Activated CD4-positive, alpha-beta memory T cell treated with anti-CD3 and anti-CD28 coated beads, Interleukin-2, amount 10 ng/mL, durations not matched to agents 7 days and 5 days (primary cell): ENCODE results near the gene FBXL16. TPM values are rescaled to one million over a fixed set of nuclear protein-coding genes. Genes with fewer than 3 reads are reported as not detected.

Experiments used
- CTCF ChIA-PET: fragments of 350-600 bp; sonication (Branson Sonifier 250); formaldehyde crosslinking; loops from one replicate; lab custom pipeline; 2021; ENCODE audit warnings: antibody characterized with exemption, inconsistent platforms; lab: Charles Lee
- POLR2A ChIA-PET: fragments of 350-600 bp; sonication (Branson Sonifier 250); formaldehyde crosslinking; loops from one replicate; lab custom pipeline; 2021; ENCODE audit warnings: antibody characterized with exemption; lab: Charles Lee
- DNase-seq: peaks from one replicate; pipeline ENCODE4 v3.0.0-alpha.2; 2020
- H3K27ac Mint-ChIP-seq: one replicate; pipeline ENCODE4 v1.8.0; 2021; ENCODE audit warnings: mild to moderate bottlenecking, mixed read lengths
- H3K27me3 Mint-ChIP-seq: one replicate; pipeline ENCODE4 v1.8.0; 2021; ENCODE audit warnings: mixed read lengths
- H3K36me3 Mint-ChIP-seq: one replicate; pipeline ENCODE4 v1.8.0; 2021; ENCODE audit warnings: low read depth, mixed read lengths
- H3K4me1 Mint-ChIP-seq: one replicate; pipeline ENCODE4 v1.8.0; 2021; ENCODE audit warnings: mixed read lengths
- H3K4me3 Mint-ChIP-seq: one replicate; pipeline ENCODE4 v1.8.0; 2021; ENCODE audit warnings: mild to moderate bottlenecking, mixed read lengths
- H3K9me3 Mint-ChIP-seq: one replicate; pipeline ENCODE4 v1.8.0; 2021; ENCODE audit warnings: mixed read lengths
- total RNA-seq, 2 experiments: library from RNA; stranded (reverse); gene quantifications; one replicate each; pipeline ENCODE4 v1.2.3, GENCODE V29; 2021

Gene FBXL16
- total RNA-seq, 2 experiments from 2014 or later = 30.9 to 34.6 TPM

DNA sequence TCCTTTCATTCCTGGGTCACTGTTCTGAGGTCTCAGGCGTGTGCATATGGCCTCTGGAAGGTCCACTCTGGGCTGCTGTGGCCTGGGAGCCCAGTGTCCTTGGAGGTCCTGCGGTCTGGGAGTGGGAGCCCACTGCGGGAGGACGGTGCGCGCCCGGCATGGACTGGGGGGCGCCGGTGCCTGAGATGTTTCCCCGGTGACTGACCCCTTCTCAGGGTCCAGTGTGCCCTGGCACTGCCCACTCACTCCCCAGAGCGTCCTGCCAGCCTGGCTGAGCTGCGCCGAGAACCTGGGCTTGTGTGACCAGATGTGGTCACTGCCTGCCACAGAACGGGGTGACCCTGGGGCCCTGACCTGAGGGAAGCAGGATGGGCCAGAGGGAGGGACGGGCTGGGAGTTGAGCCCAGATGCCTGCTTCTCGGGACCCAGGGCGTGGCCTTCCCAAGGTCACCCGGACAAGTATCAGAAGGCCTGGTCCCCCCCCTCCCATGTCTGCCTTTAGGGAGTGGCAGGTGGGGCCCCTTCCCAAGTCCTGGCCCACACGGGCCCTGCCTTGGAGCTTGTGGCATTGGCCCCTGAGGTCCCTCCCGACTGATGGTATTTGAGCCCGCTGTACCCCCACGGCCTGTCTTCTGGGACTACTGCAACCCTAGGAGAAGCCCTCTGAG lies 31.3 kb downstream of the FBXL16 start:
- H3K27me3 Mint-ChIP-seq = no peaks in the 10 kb centered on the region
- no peak overlapping the region for H3K27ac Mint-ChIP-seq
- peaks cover 21% of the 10 kb centered on the region for H3K4me1 Mint-ChIP-seq
- ChIA-PET CTCF (no interaction called here), POLR2A (interaction anchor here (1.7 to 2.6 kb wide), 3 partner anchors 9 to 25 kb away, joined by 5 to 9 read pairs (median 6); partner anchors contain the start of genes JMJD8 and WDR90)
- H3K9me3 Mint-ChIP-seq = no peaks in the 10 kb centered on the region
- H3K36me3 Mint-ChIP-seq = peaks cover 14% of the 10 kb centered on the region
- no peak overlapping the region for H3K4me3 Mint-ChIP-seq
- DNase-seq = no peak

DNA sequence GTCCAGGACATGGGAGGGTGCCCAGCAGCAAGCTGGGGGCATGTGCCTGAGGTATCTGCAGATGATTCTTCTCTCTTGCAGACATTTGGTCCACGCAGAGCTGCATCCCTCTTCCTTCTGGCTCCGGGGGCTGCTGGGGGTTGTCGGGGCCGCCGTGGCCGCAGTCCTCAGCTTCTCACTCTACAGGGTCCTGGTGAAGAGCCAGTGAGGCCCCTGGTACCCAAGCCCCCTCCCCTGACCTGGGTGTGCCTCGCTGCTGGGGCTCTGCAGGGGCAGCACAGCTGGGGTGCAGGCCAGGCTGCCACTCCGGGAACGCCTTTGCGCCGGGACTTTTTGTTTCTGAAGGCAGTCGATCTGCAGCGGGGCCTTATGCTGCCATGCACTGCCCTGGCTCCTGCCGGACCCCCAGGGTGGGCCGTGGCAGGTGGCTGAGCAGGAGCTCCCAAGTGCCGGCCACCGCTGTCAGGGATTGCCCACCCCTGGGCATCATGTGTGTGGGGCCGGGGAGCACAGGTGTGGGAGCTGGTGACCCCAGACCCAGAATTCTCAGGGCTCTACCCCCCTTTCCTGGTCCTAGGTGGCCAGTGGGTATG lies 32.1 kb downstream of the FBXL16 start:
- Mint-ChIP-seq H3K9me3 (no peaks in the 10 kb centered on the region), H3K27ac (no peak overlapping the region), H3K27me3 (no peaks in the 10 kb centered on the region), H3K4me1 (peaks cover 20% of the 10 kb centered on the region), H3K36me3 (peaks cover 14% of the 10 kb centered on the region), H3K4me3 (no peak overlapping the region)
- ChIA-PET CTCF (no interaction called here), POLR2A (interaction anchor here (0.6 to 1.3 kb wide), 3 partner anchors 10 to 37 kb away, joined by 3 to 4 read pairs (median 4); partner anchors contain the start of genes JMJD8 and METTL26)
- DNase-seq = no peak

DNA sequence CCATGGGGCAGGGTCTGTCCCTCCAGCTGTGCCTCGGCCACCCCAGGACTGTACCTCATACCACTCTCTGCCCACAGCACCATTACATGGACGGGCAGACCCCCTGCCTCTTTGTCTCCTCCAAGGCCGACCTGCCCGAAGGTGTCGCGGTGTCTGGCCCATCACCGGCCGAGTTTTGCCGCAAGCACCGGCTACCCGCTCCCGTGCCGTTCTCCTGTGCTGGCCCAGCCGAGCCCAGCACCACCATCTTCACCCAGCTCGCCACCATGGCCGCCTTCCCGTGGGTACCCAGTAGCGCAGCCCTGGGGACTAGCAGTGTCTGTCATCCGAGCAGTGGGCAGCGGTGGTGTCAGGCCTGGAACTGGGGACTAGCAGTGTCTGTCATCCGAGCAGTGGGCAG lies 32.8 kb downstream of the FBXL16 start:
- no peak for DNase-seq
- no peak overlapping the region for H3K4me3 Mint-ChIP-seq
- no peak overlapping the region for H3K27ac Mint-ChIP-seq
- no peaks in the 10 kb centered on the region for H3K9me3 Mint-ChIP-seq
- H3K4me1 Mint-ChIP-seq = peaks cover 20% of the 10 kb centered on the region
- POLR2A ChIA-PET = interaction anchor here (0.6 to 1.3 kb wide), 4 partner anchors 9 to 37 kb away, joined by 3 to 4 read pairs (median 4); partner anchors contain the start of genes JMJD8 and METTL26
- H3K27me3 Mint-ChIP-seq = no peaks in the 10 kb centered on the region
- CTCF ChIA-PET = no interaction called here
- H3K36me3 Mint-ChIP-seq = peaks cover 14% of the 10 kb centered on the region

- Mint-ChIP-seq H3K9me3 (no peaks in the 10 kb centered on the region), H3K27ac (no peak overlapping the region), H3K27me3 (no peaks in the 10 kb centered on the region), H3K4me1 (peaks cover 23% of the 10 kb centered on the region), H3K4me3 (no peak overlapping the region), H3K36me3 (peaks cover 14% of the 10 kb centered on the region)
- no peak for DNase-seq
- POLR2A ChIA-PET = interaction anchor here (1.2 kb wide), 1 partner anchor 12 kb away, joined by 3 read pairs; the partner anchor contains the start of gene JMJD8
- CTCF ChIA-PET = no interaction called here
These were observed 33.2 kb downstream of the FBXL16 start for GRCh38 chr16:672371-672770.

- H3K27ac Mint-ChIP-seq = no peak overlapping the region
- CTCF ChIA-PET = no interaction called here
These were observed 34.1 kb downstream of the FBXL16 start for GRCh38 chr16:671353-672131.

GRCh38 chr16:670485-671352 lies 34.9 kb downstream of the FBXL16 start:
- CTCF ChIA-PET = no interaction called here

More at GRCh38 chr16:671353-672131, 34.1 kb downstream of the FBXL16 start:
- peaks cover 14% of the 10 kb centered on the region for H3K36me3 Mint-ChIP-seq
- POLR2A ChIA-PET = interaction anchor here (1.2 to 5.2 kb wide), 2 partner anchors 8 to 13 kb away, joined by 3 to 25 read pairs; partner anchors contain the start of genes JMJD8 and STUB1
- H3K4me1 Mint-ChIP-seq = peaks cover 17% of the 10 kb centered on the region
- peak overlapping the region; percentile 13 for H3K4me3 Mint-ChIP-seq
- H3K9me3 Mint-ChIP-seq = no peaks in the 10 kb centered on the region
- DNase-seq = no peak
- no peaks in the 10 kb centered on the region for H3K27me3 Mint-ChIP-seq

DNA sequence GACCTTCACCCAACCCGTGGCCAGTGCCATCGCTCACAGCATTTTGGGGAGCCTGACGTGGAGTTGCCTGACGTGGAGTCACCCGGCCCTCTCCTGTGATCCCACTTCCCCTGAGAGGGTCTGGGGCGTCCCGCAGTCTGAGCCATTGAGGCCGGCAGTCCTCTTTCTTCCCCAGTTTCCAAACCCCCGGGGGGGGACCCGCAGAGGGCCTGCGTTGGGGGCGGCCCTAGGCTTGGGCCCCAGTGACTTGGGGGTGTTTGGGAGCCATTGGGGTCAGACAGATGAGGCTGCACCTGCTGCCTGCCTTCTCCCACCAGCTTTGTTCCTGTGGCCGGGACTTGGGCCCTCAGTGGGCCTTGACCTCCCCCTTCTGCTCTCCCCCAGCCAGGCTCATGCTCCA lies 35.9 kb downstream of the FBXL16 start:
- CTCF ChIA-PET = no interaction called here
- Mint-ChIP-seq H3K9me3 (no peaks in the 10 kb centered on the region), H3K4me1 (peaks cover 12% of the 10 kb centered on the region), H3K27ac (no peak overlapping the region), H3K4me3 (peak overlapping the region; percentile 46), H3K27me3 (no peaks in the 10 kb centered on the region), H3K36me3 (peaks cover 14% of the 10 kb centered on the region)
- no peak for DNase-seq
- POLR2A ChIA-PET = interaction anchor here (2.9 to 5.2 kb wide), 2 partner anchors 10 to 20 kb away, joined by 12 to 25 read pairs; partner anchors contain the start of genes STUB1 and WDR90

More at GRCh38 chr16:670485-671352, 34.9 kb downstream of the FBXL16 start:
- no peaks in the 10 kb centered on the region for H3K27me3 Mint-ChIP-seq
- H3K27ac Mint-ChIP-seq = no peak overlapping the region
- peak overlapping the region; percentile 13 for H3K4me3 Mint-ChIP-seq
- DNase-seq = no peak
- peaks cover 17% of the 10 kb centered on the region for H3K4me1 Mint-ChIP-seq
- H3K36me3 Mint-ChIP-seq = peaks cover 14% of the 10 kb centered on the region
- POLR2A ChIA-PET = interaction anchor here (2.9 to 5.2 kb wide), 2 partner anchors 9 to 21 kb away, joined by 12 to 25 read pairs; partner anchors contain the start of genes STUB1 and WDR90
- no peaks in the 10 kb centered on the region for H3K9me3 Mint-ChIP-seq

DNA sequence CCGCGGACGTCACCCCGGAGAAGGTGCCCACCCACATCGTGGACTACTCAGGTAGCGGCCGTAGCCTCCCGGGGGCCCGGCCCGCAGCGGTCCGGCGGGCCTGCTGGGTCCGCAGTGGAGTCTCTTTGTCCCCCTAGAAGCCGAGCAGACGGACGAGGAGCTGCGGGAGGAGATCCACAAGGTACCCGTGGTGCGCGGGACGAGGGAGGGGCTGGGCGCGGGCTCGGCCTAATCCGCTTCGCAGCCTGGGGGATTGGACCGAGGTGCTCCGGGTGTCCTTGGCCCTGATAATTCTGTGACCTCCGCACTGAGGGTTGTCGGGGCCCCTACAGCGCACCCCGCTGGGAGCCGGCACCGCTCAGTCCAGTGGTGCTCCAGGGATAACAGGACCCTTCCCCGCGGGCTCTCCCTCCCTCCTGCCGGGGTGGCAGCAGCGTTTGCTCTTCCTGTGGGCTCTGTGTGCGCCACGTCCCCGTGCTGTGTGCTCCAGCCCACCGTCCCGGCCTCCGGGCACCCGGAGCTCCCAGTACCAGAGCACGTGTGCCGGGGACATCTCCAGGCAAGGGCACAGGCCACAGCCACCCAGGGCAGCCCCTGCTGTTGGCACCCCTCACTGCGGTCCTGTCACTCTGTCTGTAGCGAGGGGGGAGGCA lies 37.0 kb downstream of the FBXL16 start:
- peak overlapping the region; percentile 77 for H3K4me3 Mint-ChIP-seq
- peaks cover 12% of the 10 kb centered on the region for H3K4me1 Mint-ChIP-seq
- H3K9me3 Mint-ChIP-seq = no peaks in the 10 kb centered on the region
- H3K36me3 Mint-ChIP-seq = peaks cover 15% of the 10 kb centered on the region
- H3K27me3 Mint-ChIP-seq = no peaks in the 10 kb centered on the region
- H3K27ac Mint-ChIP-seq = peak overlapping the region; percentile 63
- no peak for DNase-seq
- ChIA-PET CTCF (interaction anchor here (1.2 to 1.8 kb wide), 6 partner anchors 7 to 141 kb away, joined by 3 to 8 read pairs (median 4); partner anchors contain the start of genes CAPN15, RHBDL1 and STUB1), POLR2A (interaction anchor here (1.4 to 5.2 kb wide), 7 partner anchors 11 to 39 kb away, joined by 4 to 25 read pairs (median 6); partner anchors contain the start of genes STUB1, WDR24 and WDR90)

DNA sequence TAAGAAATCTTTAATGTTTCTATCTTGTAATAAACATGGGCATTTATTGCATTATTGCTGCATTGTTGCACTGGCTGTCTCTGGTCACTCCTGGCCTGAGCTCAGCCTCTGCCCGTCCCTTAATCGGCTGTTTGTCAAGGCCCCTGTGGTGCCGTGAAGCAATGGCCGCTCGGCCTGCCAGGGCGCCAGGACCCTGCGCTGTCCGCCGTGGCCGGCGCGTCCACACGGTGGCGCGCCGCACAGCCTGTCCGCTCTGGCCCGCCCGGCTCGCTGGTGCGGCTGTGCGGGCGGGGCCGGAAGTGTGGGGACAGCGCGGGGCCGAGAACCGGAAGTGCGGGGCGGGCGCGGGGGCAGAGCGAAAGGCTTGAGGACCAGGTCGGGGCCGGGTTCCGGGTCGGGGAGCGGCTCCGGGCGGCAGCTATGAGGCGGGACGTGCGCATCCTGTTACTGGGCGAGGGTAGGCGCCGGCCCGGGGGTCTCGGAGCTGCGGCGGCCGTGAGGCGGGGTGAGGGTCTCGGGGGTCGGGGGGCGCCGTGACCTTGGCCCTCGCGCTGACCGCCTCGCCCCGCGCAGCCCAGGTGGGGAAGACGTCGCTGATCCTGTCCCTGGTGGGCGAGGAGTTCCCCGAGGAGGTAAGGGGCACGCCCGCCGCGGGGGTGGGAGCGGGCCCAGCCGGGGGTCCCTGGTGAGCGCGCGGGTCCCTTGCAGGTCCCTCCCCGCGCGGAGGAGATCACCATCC lies 37.7 kb downstream of the FBXL16 start, which contains the start of gene RHOT2:
RHOT2 (plus strand) TSS at position 353 of the 739 bp plus-strand sequence; CDS start at position 421, 68 bp downstream.
- Mint-ChIP-seq H3K4me1 (peaks cover 12% of the 10 kb centered on the region), H3K27ac (peak within 1 kb of the TSS; percentile 78), H3K4me3 (peak within 1 kb of the TSS; percentile 77), H3K27me3 (no peaks in the 10 kb centered on the region), H3K9me3 (no peaks in the 10 kb centered on the region), H3K36me3 (peaks cover 17% of the 10 kb centered on the region)
- CTCF ChIA-PET = interaction anchor here (0.7 to 1.8 kb wide), 9 partner anchors 8 to 141 kb away, joined by 3 to 8 read pairs (median 4); partner anchors contain the start of genes CAPN15, RHBDL1, STUB1 and WDR90
- peak; percentile 94 for DNase-seq
- POLR2A ChIA-PET = interaction anchor here (0.8 to 5.2 kb wide), 10 partner anchors 8 to 89 kb away, joined by 3 to 25 read pairs (median 5); partner anchors contain the start of genes STUB1, WDR24 and WDR90

DNA sequence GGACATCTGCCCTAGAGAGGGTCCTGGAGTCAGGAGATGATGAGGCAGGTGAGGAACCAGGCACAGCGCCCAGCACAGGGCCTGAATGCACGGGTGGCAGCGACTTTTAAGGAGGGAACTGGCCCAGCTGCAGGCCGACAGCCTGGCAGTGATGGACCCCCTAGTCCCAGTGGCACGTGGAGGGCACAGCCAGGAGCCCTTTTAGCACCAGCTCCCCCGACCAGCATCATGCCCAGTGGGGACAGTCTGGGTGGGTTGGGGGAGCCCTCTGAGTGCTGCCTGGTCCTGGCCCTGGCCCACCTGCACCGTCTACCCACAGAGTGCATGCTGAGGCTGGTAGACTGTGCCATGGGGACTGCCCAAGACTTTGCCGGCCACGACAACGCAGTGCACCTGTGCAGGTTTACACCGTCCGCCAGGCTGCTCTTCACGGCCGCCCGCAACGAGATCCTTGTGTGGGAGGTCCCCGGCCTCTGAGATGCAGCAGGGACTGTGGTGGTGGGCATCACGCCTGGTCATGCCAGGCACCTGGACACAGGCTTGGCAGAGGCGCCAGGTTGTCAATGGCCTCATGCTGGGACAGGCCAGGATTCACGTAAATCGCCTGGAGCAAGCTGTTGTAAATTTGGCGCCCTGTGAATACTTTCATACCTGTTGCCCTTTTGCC lies 38.4 kb downstream of the FBXL16 start:
- Mint-ChIP-seq H3K27me3 (no peaks in the 10 kb centered on the region), H3K36me3 (peaks cover 16% of the 10 kb centered on the region), H3K4me1 (peaks cover 12% of the 10 kb centered on the region), H3K9me3 (no peaks in the 10 kb centered on the region), H3K4me3 (peak overlapping the region; percentile 77), H3K27ac (peak overlapping the region; percentile 78)
- POLR2A ChIA-PET = interaction anchor here (0.8 to 5.2 kb wide), 10 partner anchors 9 to 88 kb away, joined by 3 to 25 read pairs (median 5); partner anchors contain the start of genes STUB1, WDR24 and WDR90
- no peak for DNase-seq
- CTCF ChIA-PET = interaction anchor here (0.7 to 1.8 kb wide), 8 partner anchors 8 to 28 kb away, joined by 3 to 8 read pairs (median 4); partner anchors contain the start of genes RHBDL1, STUB1 and WDR90
